MM.1S (cell line): ENCODE data around the gene NYNRIN.

Source experiments
- DNase-seq: peaks from one replicate; pipeline ENCODE4 v3.0.0-alpha.2; 2015
- H2AFZ ChIP-seq: fragments of 300-600 bp; sonication (generic); 2 replicates; pipeline ENCODE4 v1.6.0; 2016; ENCODE audit warnings: antibody characterized with exemption, low read length
- H3F3A ChIP-seq: fragments of 300-600 bp; sonication (generic); 2 replicates; pipeline ENCODE4 v1.6.1; 2016; ENCODE audit warnings: mild to moderate bottlenecking, antibody characterized with exemption, low read length, moderate library complexity, mixed read lengths; ENCODE audit not compliant: insufficient read depth
- H3K27ac ChIP-seq: fragments of 300-600 bp; sonication (generic); 2 replicates; pipeline ENCODE4 v1.5.1; 2016; ENCODE audit warnings: mild to moderate bottlenecking, low read length
- H3K27me3 ChIP-seq: fragments of 300-600 bp; sonication (generic); replicated peaks from 2 replicates; pipeline ENCODE4 v1.6.0; 2016; ENCODE audit warnings: low read length; ENCODE audit not compliant: insufficient read depth
- H3K36me3 ChIP-seq: fragments of 300-600 bp; sonication (generic); replicated peaks from 2 replicates; pipeline ENCODE4 v1.6.1; 2016; ENCODE audit warnings: mild to moderate bottlenecking, low read length, mixed read lengths; ENCODE audit not compliant: insufficient read depth
- H3K4me1 ChIP-seq: fragments of 300-600 bp; sonication (generic); 2 replicates; pipeline ENCODE4 v1.6.1; 2016; ENCODE audit warnings: low read length, mixed read lengths
- H3K4me2 ChIP-seq: fragments of 300-600 bp; sonication (generic); 2 replicates; pipeline ENCODE4 v1.6.0; 2016; ENCODE audit warnings: low read depth, low read length
- H3K4me3 ChIP-seq: fragments of 300-600 bp; sonication (generic); 2 replicates; pipeline ENCODE4 v1.5.1; 2016; ENCODE audit warnings: low read length, mixed read lengths
- H3K79me2 ChIP-seq: fragments of 300-600 bp; sonication (generic); 2 replicates; pipeline ENCODE4 v1.6.1; 2016; ENCODE audit warnings: mixed run types, low read length, mixed read lengths
- H3K9ac ChIP-seq: fragments of 300-600 bp; sonication (generic); 2 replicates; pipeline ENCODE4 v1.6.1; 2016; ENCODE audit warnings: low read length, mixed read lengths
- H3K9me2 ChIP-seq: fragments of 300-600 bp; sonication (generic); replicated peaks from 2 replicates; pipeline ENCODE4 v1.6.1; 2016; ENCODE audit warnings: mild to moderate bottlenecking, low read length, mixed read lengths; ENCODE audit not compliant: insufficient read depth
- H3K9me3 ChIP-seq: fragments of 300-600 bp; sonication (generic); replicated peaks from 2 replicates; pipeline ENCODE4 v1.6.1; 2016; ENCODE audit warnings: mild to moderate bottlenecking, low read length, mixed read lengths; ENCODE audit not compliant: insufficient read depth
- H4K20me1 ChIP-seq: fragments of 300-600 bp; sonication (generic); 2 replicates; pipeline ENCODE4 v1.6.1; 2016; ENCODE audit warnings: mild to moderate bottlenecking, low read length, moderate library complexity, mixed read lengths; ENCODE audit not compliant: insufficient read depth
- CTCF ChIP-seq: fragments of 300-600 bp; sonication (generic); IDR thresholded peaks from 2 replicates; pipeline ENCODE4 v1.5.1; 2016; ENCODE audit warnings: antibody characterized with exemption, low read length, mixed read lengths
- EZH2 ChIP-seq: fragments of 300-600 bp; sonication (generic); optimal IDR thresholded peaks from 2 replicates; pipeline ENCODE3; 2017; ENCODE audit warnings: low read depth, mild to moderate bottlenecking, antibody characterized with exemption, low read length, mixed read lengths
- EZH2phosphoT487 ChIP-seq: fragments of 300-600 bp; sonication (generic); IDR thresholded peaks from 2 replicates; pipeline ENCODE4 v1.6.1; 2018; ENCODE audit warnings: antibody characterized with exemption, low read length

NYNRIN gene

GRCh38 chr14:24427537-24428508 is 29.0 kb downstream of the NYNRIN start:
- Histone ChIP-seq H3K27me3 (no peaks in the 10 kb centered on the region), H2AFZ (no peak overlapping the region), H3K36me3 (no peaks in the 10 kb centered on the region), H3K27ac (no peak overlapping the region), H4K20me1 (no peaks in the 10 kb centered on the region), H3F3A (peaks cover 18% of the 10 kb centered on the region), H3K9me2 (no peaks in the 10 kb centered on the region), H3K4me3 (no peak overlapping the region), H3K9me3 (no peaks in the 10 kb centered on the region), H3K4me2 (no peak overlapping the region), H3K79me2 (peaks cover 23% of the 10 kb centered on the region), H3K9ac (no peak overlapping the region), H3K4me1 (peaks cover 29% of the 10 kb centered on the region)
- DNase-seq: no peak
- TF ChIP-seq CTCF: no peak
- TF ChIP-seq EZH2: no peak
- no peak for TF ChIP-seq EZH2phosphoT487

DNA sequence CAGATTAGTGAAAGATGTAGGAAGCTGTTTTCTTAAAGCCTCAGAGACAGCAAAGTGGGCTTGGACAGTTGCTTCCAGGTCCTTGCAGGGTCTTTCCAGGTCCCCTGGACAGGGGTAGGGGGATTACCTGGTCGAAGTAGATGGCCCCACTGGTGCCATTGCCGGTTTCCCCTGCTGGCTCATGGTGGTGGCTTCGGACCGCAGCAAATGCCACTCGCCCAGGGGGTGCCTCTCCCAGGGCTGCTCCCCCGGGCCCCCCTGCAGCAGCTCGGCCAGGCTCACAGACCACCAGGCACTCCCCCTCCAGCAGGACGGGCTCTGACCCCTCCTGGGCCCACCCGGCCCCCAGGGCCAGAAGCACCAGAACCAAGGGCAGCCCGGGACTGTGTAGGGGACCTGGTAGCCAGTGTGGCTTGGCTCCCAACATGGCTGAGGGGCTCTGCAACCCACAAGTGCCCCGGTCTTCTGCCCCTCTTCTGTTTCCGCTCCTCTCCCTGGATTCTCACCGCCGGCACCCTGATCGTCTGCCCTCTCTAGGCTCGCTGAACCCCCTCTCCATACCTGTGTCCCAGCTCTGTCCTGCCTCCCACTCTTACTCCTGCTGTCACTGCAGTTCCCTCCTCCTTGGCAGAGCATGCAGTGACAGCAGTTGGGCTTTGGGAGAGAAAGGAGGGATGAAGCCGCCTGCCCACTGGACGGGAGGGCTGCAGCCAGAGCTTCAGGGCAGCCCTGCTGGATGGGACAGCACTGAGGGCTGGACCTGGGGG is 30.0 kb downstream of the NYNRIN start:
- Histone ChIP-seq H3K79me2 (peaks cover 23% of the 10 kb centered on the region), H3K9me2 (no peaks in the 10 kb centered on the region), H3K4me1 (peaks cover 21% of the 10 kb centered on the region), H3K4me3 (peak overlapping the region; percentile 61), H3K9ac (peak overlapping the region; percentile 94), H3K27me3 (no peaks in the 10 kb centered on the region), H3K27ac (no peak overlapping the region), H3F3A (peaks cover 18% of the 10 kb centered on the region), H2AFZ (no peak overlapping the region), H4K20me1 (no peaks in the 10 kb centered on the region), H3K4me2 (peak overlapping the region; percentile 79), H3K36me3 (no peaks in the 10 kb centered on the region), H3K9me3 (no peaks in the 10 kb centered on the region)
- DNase-seq: no peak
- no peak for TF ChIP-seq CTCF
- TF ChIP-seq EZH2phosphoT487: no peak
- no peak for TF ChIP-seq EZH2

GRCh38 chr14:24429395-24430142 is 30.8 kb downstream of the NYNRIN start, which contains the start of the genes CBLN3 and KHNYN:
CBLN3 (minus strand) TSS chr14:24429668; CDS start chr14:24429054, 614 bp downstream.
KHNYN (plus strand) TSS chr14:24429954; CDS start chr14:24430731, 777 bp downstream.
- no peaks in the 10 kb centered on the region for H3K9me2 ChIP-seq
- H3K27ac ChIP-seq: peak within 1 kb of the TSS; percentile 90
- H3K27me3 ChIP-seq: no peaks in the 10 kb centered on the region
- peak within 1 kb of the TSS; percentile 92 for H3K4me2 ChIP-seq
- H3K4me1 ChIP-seq: peaks cover 15% of the 10 kb centered on the region
- H3K79me2 ChIP-seq: peaks cover 23% of the 10 kb centered on the region
- peak within 1 kb of the TSS; percentile 51; the same call in 1 of the 2 replicates for H2AFZ ChIP-seq
- H3K4me3 ChIP-seq: peak within 1 kb of the TSS; percentile 75
- H3K9ac ChIP-seq: peak within 1 kb of the TSS; percentile 94
- peak; percentile 81 for DNase-seq
- peaks cover 15% of the 10 kb centered on the region for H3F3A ChIP-seq
- no peaks in the 10 kb centered on the region for H3K36me3 ChIP-seq
- H3K9me3 ChIP-seq: no peaks in the 10 kb centered on the region
- no peaks in the 10 kb centered on the region for H4K20me1 ChIP-seq
- TF ChIP-seq EZH2phosphoT487 (no peak), EZH2 (no peak), CTCF (no peak)
